Hepatocyte (in vitro differentiated cells): ENCODE data around the gene YEATS2.

Experiments
- EZH2 ChIP-seq: fragments of 200-600 bp; sonication (generic); IDR thresholded peaks from 2 replicates; pipeline ENCODE4 v1.6.1; 2016; ENCODE audit warnings: antibody characterized with exemption, mild to moderate bottlenecking, borderline replicate concordance
- TF ChIP-seq, protein P1 (sequence below): fragments of 200-600 bp; sonication (generic); IDR thresholded peaks from 2 replicates; pipeline ENCODE4 v1.5.1; 2016; ENCODE audit warnings: antibody characterized with exemption, mild to moderate bottlenecking; ENCODE audit not compliant: poor library complexity

DNA sequence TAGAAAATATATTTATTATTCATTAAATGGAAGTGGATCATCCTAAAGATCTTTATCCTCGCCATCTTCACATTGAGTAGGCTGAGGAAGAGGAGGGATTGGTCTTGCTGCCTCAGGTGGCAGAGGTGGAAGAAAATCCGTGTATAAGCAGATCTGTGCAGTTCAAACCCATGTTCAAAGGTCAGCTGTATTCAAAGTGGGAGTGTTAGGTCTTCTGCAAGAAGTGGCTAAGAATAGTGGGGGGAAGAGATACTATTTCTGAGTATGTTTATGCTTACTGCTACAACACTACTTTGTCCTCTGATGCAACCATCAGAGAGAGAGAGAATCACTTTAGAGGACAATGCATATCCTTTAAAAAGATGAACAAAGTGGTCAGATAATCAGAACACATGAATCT lies 39.5 kb downstream of the YEATS2 start:
- TF ChIP-seq, protein P1, sequence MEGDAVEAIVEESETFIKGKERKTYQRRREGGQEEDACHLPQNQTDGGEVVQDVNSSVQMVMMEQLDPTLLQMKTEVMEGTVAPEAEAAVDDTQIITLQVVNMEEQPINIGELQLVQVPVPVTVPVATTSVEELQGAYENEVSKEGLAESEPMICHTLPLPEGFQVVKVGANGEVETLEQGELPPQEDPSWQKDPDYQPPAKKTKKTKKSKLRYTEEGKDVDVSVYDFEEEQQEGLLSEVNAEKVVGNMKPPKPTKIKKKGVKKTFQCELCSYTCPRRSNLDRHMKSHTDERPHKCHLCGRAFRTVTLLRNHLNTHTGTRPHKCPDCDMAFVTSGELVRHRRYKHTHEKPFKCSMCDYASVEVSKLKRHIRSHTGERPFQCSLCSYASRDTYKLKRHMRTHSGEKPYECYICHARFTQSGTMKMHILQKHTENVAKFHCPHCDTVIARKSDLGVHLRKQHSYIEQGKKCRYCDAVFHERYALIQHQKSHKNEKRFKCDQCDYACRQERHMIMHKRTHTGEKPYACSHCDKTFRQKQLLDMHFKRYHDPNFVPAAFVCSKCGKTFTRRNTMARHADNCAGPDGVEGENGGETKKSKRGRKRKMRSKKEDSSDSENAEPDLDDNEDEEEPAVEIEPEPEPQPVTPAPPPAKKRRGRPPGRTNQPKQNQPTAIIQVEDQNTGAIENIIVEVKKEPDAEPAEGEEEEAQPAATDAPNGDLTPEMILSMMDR: no peak
- no peak for TF ChIP-seq EZH2
